Activated CD8-positive, alpha-beta memory T cell treated with anti-CD3 and anti-CD28 coated beads, Interleukin-2, amount 50 U/mL, for 24 hours (primary cell): ENCODE results near the gene SH3RF2.

Source experiments
- DNase-seq: peaks from one replicate; pipeline ENCODE4 v3.0.0-alpha.2; 2020; ENCODE audit errors: extremely low read depth

Gene SH3RF2

DNA sequence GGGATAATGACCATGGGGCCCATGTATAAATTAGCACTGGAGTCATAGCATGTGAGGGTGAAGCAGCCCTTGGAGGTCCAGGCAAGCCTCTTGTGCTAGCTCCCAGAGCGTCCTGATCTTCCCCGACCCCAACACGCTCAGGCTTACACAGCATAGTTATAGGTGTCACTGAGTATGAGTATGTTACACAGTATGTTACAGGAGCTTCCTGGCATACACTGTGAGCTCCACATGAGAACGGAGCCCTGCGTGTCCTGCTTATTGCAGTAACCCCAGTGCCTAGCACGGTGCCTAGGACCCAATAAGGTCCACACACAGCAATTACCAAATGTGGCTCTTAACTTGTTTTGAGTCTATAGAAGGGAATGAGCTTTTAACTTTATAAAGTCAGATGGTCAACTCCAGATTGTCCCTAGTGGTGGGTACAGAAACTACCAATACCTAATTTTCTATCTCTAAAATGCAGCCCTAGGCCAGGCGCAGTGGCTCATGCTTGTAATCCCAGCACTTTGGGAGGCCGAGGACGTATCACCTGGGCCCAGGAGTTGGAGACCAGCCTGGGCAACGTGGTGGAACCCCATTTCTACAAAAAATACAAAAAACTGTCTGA, 104.9 kb downstream of the SH3RF2 start:
- DNase-seq: no peak

DNA sequence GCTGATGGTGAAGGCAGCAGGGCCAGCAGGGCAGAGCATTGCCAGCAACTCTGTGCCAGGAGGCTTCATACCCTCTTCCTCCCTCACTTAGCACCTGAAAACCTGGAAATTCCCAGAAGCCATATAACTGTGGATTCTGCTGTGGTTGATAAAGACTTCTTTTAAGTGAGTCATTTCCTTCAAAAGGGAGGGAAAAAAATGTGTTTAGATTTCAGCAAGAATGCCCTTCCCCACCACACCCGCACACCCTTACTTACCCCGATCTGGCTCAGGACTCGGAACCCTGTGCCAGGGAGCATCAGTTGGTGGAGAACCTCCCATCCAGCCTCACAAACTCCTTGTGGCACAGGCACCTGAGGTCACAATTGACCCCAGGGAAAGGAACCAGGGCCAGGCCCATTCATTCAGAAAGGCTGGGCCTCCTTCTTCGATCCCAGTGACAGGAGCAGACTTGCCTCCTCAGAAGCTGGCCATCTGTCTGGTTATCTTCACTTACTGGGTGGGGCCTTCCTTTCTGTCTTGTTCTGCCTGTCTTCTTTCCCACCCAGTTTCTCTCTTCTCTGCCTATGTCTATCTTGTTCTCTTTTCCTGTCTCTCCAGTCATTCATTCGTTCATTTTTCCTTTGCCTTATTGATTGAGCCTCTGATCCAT, 106.4 kb downstream of the SH3RF2 start:
- DNase-seq: no peak

GRCh38 chr5:146043722-146044121, 107.3 kb downstream of the SH3RF2 start:
- DNase-seq: no peak

GRCh38 chr5:146047396-146047795, 111.0 kb downstream of the SH3RF2 start:
- no peak for DNase-seq

- no peak for DNase-seq
Observed at GRCh38 chr5:146048994-146049703, 112.8 kb downstream of the SH3RF2 start.

- no peak for DNase-seq
Observed at GRCh38 chr5:146049704-146050026, 113.3 kb downstream of the SH3RF2 start.

DNA sequence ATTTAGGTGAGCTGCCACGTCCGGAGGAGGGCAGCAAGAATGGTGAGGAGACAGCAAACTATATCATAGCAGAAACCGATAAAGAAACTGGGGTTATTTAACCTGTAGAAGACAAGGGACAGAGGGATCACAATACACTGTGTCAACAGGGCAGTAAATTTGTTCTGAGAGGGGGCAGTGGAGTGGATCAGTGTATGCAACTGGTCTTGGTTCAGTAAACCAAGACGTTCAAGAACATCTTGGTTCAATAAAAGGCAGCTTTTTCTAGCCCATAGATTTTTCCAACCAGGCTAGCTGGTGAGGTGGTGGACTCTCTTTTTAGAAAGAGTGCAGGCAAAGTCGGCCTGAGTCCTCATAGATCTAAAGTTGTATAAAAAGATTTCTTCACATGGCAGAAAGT, 113.7 kb downstream of the SH3RF2 start:
- no peak for DNase-seq

DNA sequence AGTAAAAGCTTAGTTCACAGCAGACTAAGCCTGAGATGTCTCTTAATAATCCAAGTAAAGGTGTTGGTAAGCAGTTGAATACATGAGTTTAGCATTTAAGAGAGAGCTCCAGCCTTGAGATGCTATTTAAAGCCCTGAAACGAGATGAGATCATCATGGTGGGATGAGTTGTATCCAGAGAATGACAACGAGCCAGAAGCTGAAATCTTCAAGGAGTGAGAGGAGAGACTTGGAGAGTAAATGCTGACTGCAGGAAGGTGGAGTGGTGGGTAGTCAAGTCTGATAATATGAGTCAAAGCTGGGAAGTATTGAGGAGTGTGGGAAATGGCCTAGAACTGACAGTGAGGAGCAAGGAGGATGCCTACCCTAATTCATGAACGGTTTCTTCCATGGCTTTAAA, 115.3 kb downstream of the SH3RF2 start:
- no peak for DNase-seq

DNA sequence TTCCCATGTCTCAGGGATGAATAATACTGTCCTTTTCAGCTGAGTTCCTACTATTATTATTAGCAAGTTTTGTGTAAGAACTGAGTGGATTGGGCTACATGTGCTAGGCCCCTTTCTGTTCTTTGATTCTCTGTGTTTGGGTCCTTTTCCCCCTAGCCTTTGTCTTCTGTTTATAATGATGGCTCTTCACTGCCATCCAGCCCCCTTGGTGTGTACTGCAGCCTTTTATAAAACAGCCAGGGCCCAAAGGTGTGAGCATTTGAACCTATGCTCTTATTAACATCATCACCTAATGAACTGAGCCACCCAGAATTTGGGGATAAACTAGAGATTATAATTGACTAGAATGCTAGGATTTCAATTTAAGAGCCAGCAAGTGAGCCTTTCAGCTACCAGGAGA, 116.4 kb downstream of the SH3RF2 start:
- DNase-seq: no peak

GRCh38 chr5:146055432-146055831, 119.1 kb downstream of the SH3RF2 start:
- DNase-seq: no peak

GRCh38 chr5:146059460-146060220, 123.3 kb downstream of the SH3RF2 start:
- no peak for DNase-seq

DNA sequence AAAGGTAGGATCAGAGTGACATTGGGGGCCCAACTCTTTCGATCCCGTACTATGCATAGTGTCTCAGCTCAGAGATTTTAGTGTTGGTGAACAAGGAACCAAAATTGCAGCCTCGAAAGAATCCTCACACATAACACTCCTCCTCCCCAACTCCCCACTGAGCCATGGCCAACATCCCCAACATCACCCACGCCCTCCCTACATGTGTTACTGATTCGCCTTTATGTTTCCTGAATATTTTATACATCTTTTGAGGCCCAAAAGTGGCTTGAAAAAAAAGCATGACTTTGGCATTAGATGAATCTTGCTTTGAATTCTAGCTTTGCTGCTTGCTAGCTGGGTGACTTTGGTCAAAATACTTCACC, 123.8 kb downstream of the SH3RF2 start:
- no peak for DNase-seq

DNA sequence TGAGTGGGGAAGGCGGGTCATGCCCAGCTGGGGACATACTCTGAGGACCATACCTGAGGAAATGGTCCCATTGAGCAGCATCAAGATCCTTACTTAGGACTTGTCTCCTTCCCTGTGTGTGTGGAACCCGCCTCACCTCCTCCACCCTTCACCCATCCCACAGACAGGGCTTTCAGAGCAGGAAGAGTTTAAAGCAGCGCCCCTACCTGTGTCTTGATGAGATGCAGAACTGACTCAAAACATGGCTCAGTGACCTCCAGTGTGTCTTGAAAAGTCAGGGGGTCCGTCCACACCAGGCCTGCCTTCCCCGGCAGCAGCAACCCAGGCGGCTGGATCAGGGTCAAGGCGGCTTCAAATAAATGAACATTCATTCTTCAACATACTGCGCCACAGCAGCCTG, 130.6 kb downstream of the SH3RF2 start:
- DNase-seq: no peak

DNA sequence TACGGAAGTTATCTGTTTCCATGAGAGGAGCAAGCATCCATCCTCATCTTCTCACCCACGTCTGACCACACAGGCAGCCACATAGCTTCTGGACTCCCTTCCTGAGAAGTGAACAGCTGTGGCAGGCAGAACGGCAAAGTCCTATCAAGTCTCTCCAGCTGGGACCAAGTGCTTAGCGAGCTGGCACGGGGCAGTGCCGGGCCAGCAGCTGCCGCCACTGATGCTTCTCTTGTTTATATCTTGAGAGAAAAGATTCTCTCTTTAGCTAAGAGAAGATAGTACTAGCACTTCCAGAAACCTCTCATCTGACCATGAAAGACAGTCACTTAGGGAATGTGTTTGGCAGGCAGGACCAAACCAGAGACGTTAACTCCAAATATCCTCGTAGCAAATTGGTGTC, 131.8 kb downstream of the SH3RF2 start:
- no peak for DNase-seq

DNA sequence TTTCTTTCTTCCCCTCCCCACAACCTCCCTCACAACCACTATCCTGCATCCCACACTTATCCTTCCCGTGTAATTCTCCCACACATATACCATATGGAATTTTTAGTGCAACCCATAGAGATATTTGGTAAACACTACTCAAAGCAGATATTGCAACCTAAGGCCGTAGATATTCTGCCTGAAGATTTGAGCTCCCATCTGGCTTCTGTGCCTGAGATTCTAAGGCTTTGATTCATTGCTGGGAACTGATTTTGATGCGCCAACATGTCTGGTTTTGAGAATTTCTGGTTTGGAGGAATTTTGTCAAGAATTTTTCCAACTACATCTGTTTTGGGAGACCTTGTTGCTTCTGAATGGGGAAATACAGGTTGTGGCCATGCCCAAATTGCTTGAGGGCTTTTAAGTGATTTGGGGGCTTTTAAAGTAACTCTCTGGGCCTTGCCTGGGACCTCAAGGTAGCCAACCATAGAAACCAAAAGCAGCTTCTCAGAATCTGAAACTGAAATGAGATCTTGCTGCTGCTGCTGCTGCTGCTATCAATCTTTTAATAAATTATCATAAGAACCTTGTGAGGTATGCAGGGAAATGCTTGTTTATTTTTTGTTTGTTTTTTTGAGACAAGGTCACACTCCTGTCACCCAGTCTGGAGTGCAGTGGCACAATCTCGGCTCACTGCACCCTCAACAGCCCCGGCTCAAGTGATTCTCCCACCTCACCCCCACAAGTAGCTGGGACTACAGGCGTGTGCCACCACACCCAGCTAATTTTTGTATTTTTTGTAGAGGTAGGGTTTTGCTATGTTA, 132.8 kb downstream of the SH3RF2 start:
- DNase-seq: no peak

- DNase-seq: no peak
Observed at GRCh38 chr5:146069780-146070099, 133.4 kb downstream of the SH3RF2 start.

DNA sequence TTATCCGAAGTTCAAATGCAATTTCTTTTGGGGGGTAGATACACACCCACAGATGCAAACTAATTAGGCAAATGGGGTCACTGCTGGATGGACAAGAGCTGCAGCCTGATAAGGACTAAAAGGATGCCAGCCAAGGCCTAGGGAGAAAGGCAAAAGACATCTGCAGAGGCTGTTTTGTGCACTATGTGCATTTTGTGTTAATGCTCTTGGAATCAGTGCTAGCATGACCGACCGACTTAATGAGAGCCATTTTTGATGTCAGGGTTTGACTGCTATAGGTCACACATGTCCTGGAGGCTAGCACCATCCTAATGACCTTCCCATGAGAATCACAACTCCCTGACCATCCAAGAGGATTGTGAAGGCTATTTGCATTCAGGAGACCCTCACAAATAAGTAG, 134.4 kb downstream of the SH3RF2 start:
- DNase-seq: no peak

DNA sequence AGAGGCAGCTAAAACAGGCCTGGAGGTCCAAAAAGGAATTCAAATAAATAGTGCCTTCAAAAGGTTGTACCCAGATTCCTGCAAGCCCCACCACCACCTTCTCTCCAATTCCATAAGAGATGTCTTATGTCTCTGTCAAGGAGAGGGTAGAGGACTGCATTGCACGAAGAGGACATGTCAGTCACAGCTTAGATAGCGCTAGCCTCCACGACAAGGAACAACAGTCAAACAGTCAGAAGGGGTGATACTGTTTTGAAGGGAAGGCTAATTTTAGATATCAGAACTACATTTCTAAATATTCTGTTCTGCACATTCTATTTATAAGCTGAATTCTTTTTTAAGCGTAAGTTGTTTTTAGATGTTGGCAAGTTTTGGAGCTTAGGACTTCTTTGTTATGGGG, 134.8 kb downstream of the SH3RF2 start:
- DNase-seq: no peak

- DNase-seq: no peak
Observed at GRCh38 chr5:146072595-146072994, 136.2 kb downstream of the SH3RF2 start.

DNA sequence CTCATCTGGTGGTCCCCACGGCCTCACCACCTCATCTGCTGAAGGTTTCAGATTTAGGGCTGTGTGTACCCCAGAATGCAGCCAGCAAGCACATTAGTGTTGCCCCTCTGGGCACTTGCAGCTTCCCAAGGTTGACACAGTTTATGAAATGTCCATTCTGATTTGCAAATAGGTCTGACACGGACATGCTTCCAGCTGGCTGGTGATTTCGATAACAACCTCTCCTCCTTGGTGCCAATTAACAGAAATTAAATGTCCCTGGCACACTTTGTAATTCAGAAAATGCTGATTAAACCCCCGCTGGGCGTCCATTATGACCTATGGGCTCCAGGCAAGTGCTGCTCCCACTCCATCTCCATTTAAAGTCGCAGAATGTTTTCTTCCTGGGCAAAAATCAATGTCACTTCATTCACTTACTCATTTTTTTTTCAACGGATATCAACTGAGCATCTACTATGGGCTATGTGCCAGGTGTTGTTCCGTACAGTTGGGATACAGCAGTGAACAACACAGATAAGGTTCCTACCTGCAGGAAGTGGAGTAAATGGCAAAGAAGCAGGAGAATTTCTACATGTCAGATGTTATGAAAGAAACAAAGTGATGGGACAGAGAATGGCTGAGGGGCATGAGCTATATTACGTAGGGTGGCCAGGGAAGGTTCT, 137.0 kb downstream of the SH3RF2 start:
- no peak for DNase-seq

- DNase-seq: no peak
Observed at GRCh38 chr5:146076028-146076427, 139.7 kb downstream of the SH3RF2 start.

- no peak for DNase-seq
Observed at GRCh38 chr5:146076455-146076854, 140.1 kb downstream of the SH3RF2 start.
